Fibroblast of pulmonary artery (primary cell): ENCODE measurements around the gene SH3GL1.

Source experiments
- DNase-seq: peaks from one replicate; pipeline ENCODE4 v3.0.0-alpha.2; 2010; ENCODE audit warnings: low read depth
- H3K4me3 ChIP-seq: replicated peaks from 2 replicates; pipeline ENCODE4 v1.5.1; 2011; ENCODE audit warnings: low read depth, mild to moderate bottlenecking, control low read depth, low read length, moderate library complexity
- CTCF ChIP-seq: IDR thresholded peaks from 2 replicates; pipeline ENCODE4 v1.5.1; 2011; ENCODE audit warnings: mild to moderate bottlenecking, control low read depth, low read length, inconsistent platforms; ENCODE audit errors: missing control alignments

The SH3GL1 gene

GRCh38 chr19:4347521-4347920, 52.8 kb downstream of the SH3GL1 start:
- TF ChIP-seq CTCF, result no peak
- DNase-seq, result no peak
- H3K4me3 ChIP-seq, result no peak overlapping the region

GRCh38 chr19:4346020-4346383, 54.3 kb downstream of the SH3GL1 start:
- TF ChIP-seq CTCF, result no peak
- DNase-seq, result no peak

DNA sequence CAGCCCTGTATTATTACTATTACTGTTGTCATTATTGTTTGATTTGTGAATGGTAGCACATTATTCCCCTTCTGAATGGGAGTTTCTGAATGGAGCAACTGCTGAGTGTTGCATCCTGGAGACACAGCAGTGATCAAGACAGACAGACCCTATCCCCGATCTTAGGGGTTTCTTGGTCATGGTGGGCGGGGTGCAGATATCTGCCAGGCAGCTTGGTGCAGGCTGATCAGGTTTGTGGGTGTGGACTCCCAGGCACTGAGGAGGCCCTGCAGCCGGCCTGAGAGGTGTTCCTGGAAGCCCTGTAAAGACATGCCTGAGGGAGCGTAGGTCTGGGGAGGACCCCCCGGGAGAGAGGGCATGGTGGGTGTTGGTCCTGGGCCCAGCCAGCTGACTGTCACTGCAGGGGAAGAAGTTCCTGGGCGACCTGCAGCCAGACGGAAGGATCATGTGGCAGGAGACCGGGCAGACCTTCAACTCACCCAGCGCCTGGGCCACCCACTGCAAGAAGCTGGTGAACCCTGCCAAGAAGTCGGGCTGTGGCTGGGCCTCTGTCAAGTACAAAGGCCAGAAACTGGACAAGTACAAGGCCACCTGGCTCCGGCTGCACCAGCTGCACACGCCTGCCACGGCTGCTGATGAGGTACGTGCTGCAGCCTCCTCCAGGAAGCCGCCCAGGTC, 54.9 kb downstream of the SH3GL1 start:
- TF ChIP-seq CTCF, result no peak
- H3K4me3 ChIP-seq, result no peak overlapping the region
- no peak for DNase-seq

More at GRCh38 chr19:4346020-4346383, 54.3 kb downstream of the SH3GL1 start:
- H3K4me3 ChIP-seq, result no peak overlapping the region

- peak within 1 kb of the TSS; percentile 74 for H3K4me3 ChIP-seq
- DNase-seq, result peak; percentile 75
- no peak for TF ChIP-seq CTCF
Measured at GRCh38 chr19:4343370-4344307, 56.7 kb downstream of the SH3GL1 start, which contains the start of gene MPND. TSS of gene MPND (plus strand) at chr19:4343562. CDS start at chr19:4343594, 32 bp downstream.

GRCh38 chr19:4342615-4343369, 57.6 kb downstream of the SH3GL1 start:
- peak overlapping the region; percentile 74 for H3K4me3 ChIP-seq

More at GRCh38 chr19:4342615-4343369, 57.6 kb downstream of the SH3GL1 start:
- peak; percentile 100 for DNase-seq
- TF ChIP-seq CTCF, result peak; percentile 27
